Activated CD4-positive, alpha-beta T cell treated with anti-CD3 and anti-CD28 coated beads, Interleukin-2, amount 50 U/mL, for 1 hour (primary cell): Measurements from ENCODE around the gene CDC14B.
"Not testable (repeated sequence)": the region's sequence is repeated elsewhere in the genome, so short reads cannot be mapped to it uniquely, and the experiment has no call there.

Source experiments
- DNase-seq: peaks from one replicate; pipeline ENCODE4 v3.0.0-alpha.2; 2020

Gene CDC14B

GRCh38 chr9:96619491-96620180 lies at the start of gene CDC14B:
Gene CDC14B, minus strand, starts transcription at chr9:96619843. Its CDS starts 465 bp downstream, at chr9:96619378.
- DNase-seq: peak; percentile 77

GRCh38 chr9:96668868-96669534 lies 49.4 kb upstream of the CDC14B start:
- no peak for DNase-seq

- DNase-seq: no peak
Measured at GRCh38 chr9:96667363-96667728, 47.7 kb upstream of the CDC14B start.

- DNase-seq: not testable (repeated sequence)
Measured at GRCh38 chr9:96666653-96667362, 47.2 kb upstream of the CDC14B start.

- no peak for DNase-seq
Measured at GRCh38 chr9:96665789-96666188, 46.1 kb upstream of the CDC14B start.

- DNase-seq: no peak
Measured at GRCh38 chr9:96663506-96664120, 44.0 kb upstream of the CDC14B start.

- DNase-seq: no peak
Measured at GRCh38 chr9:96661711-96662110, 42.1 kb upstream of the CDC14B start.

- DNase-seq: no peak
Measured at GRCh38 chr9:96660692-96661248, 41.1 kb upstream of the CDC14B start.

GRCh38 chr9:96655198-96655851 lies 35.7 kb upstream of the CDC14B start, which contains the start of gene PRXL2C:
Gene PRXL2C, minus strand, starts transcription at chr9:96655317. Its CDS starts 36 bp downstream, at chr9:96655281.
- DNase-seq: peak; percentile 85

- DNase-seq: peak; percentile 80
Measured at GRCh38 chr9:96654450-96655197, 35.0 kb upstream of the CDC14B start.

- no peak for DNase-seq
Measured at GRCh38 chr9:96651626-96652025, 32.0 kb upstream of the CDC14B start.

GRCh38 chr9:96649620-96650324 lies 30.1 kb upstream of the CDC14B start:
- DNase-seq: no peak

GRCh38 chr9:96646081-96646991 lies 26.7 kb upstream of the CDC14B start:
- DNase-seq: no peak

- no peak for DNase-seq
Measured at GRCh38 chr9:96644137-96644536, 24.5 kb upstream of the CDC14B start.

- no peak for DNase-seq
Measured at GRCh38 chr9:96641514-96641913, 21.9 kb upstream of the CDC14B start.

- no peak for DNase-seq
Measured at GRCh38 chr9:96638606-96639364, 19.1 kb upstream of the CDC14B start.

GRCh38 chr9:96636368-96636767 lies 16.7 kb upstream of the CDC14B start:
- no peak for DNase-seq

- DNase-seq: not testable (repeated sequence)
Measured at GRCh38 chr9:96633579-96633978, 13.9 kb upstream of the CDC14B start.

GRCh38 chr9:96626912-96627311 lies 7.3 kb upstream of the CDC14B start:
- DNase-seq: no peak
